Epidermal melanocyte (primary cell): ENCODE results near the gene PAPSS2.
A peak's percentile ranks its signal among the peaks of the same experiment; 100 is the strongest.

Experiments used
- DNase-seq: peaks from one replicate; pipeline ENCODE4 v3.0.0; 2011; ENCODE audit warnings: low spot score; ENCODE audit not compliant: insufficient read length

PAPSS2 gene

DNA sequence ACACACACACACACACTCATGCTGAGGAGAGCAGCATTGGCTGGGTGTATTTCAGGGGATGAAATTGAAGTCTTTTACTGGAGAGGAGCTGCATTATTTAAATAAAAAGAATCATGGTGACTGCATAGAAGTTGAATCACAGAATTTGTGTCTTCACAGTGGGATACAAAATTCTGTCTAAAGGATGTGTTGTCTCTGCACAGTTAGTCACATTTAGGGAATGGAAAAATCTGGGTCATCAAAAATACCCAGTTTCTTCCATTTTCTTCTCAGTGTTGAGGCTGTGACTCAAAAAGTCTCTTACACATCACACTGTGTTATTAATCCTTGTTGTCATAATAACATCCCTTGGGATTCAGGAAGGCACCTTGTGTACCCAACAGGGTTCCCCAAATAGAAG, 10.9 kb downstream of the PAPSS2 start:
- DNase-seq: no peak

DNA sequence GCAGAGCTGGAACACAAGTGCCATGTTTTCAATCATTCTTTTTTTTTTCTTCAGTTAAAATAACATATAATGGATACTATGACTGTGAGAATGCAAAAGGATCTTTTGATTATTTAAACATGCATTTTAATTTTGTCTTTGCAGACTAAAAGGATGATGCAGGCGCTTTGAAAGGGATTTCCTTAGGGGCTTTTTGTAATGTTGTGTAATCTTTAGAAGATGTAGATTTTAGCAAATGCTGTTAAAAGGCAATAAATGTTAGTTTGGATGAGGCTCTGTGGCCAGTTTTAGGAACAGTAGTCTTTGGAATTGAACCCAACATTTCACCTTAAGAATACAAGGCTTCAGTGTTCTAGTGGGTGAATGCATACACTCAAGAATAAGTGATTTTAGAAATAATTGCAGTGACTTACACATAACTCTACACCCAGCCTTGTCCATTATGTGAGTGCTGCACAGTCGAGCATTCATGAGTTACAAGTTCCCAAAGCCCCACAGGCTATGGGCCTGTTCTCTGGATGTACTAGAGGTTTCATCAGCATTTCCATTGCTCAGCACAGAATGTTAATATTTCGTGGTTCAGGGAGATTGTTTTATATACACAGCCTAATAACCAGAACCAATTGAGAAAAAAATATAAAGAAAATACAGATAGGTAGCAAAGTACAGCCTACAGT, 11.6 kb downstream of the PAPSS2 start:
- DNase-seq: peak; percentile 55

GRCh38 chr10:87672551-87672950, 12.9 kb downstream of the PAPSS2 start:
- DNase-seq: no peak

GRCh38 chr10:87674943-87675342, 15.3 kb downstream of the PAPSS2 start:
- no peak for DNase-seq

GRCh38 chr10:87675396-87676376, 16.0 kb downstream of the PAPSS2 start:
- DNase-seq: no peak

GRCh38 chr10:87677595-87677994, 17.9 kb downstream of the PAPSS2 start:
- no peak for DNase-seq

DNA sequence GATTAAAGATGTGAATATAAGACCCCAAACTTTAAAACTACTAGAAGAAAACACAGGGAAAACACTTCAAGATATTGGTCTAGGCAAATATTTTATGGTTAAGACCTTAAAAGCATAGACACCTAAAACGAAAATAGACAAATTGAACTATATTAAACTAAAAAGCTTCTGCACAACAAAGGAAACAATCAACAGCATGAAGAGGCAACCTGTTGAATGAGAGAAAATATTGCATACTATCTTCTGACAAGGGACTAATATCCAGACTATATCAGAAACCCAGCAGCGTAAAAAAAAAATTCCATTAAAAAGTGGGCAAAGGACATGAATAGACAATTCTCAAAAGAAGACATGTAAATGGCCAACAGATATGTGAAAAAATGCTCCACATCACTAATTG, 18.6 kb downstream of the PAPSS2 start:
- no peak for DNase-seq

DNA sequence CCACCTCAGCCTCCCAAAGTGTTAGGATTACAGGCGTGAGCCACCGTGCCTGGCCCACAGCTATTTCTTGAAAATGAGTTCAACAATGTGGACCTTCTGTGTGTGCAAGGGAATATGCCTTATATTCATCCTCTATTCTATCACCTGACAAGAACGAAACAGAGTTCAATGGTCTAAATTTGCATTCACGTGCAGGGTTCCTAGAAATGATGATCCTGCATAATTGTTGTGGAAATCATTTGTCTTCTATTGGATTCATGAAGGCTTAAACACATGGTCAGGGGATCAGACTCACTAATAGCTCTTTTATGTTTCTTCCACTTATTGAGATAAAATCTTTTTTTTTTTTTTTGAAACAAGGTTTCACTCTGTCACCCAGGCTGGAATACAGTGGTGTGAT, 23.7 kb downstream of the PAPSS2 start:
- DNase-seq: no peak

- no peak for DNase-seq
Measured at GRCh38 chr10:87684001-87684638, 24.4 kb downstream of the PAPSS2 start.

DNA sequence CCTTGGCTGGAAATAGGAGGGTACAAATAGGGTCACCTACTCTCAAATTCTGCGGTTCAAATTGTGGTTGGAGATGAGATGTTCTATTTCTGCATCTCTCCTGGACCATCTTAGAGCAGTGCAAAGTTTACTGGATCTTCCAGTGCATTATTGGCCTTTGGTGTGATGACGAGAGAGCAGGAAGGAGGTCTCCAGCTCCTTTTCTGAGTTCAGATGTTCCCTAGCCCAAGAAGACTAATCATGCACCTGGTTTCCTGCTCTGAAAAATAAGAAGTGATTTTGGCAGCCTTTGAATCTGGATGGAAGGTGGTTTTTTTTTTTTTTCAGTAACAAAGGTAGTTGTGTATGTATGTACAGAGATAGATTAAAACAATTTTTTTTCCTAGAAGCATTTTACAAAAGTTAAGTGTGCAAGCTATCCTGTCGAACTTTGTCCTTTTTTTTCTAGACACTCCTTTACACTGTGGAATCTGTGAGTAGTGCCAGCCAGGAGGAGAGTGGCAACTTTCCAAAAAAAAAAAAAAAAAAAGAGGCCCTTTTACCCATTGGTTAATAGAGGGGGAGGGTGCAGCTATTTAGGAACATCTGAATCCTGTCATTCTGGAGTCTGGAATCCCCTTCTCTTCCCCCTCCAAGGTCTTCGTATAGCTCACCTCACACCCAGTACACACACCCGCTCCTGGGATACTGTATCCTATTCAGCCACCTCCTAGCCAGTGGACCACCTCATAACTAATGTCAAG, 26.3 kb downstream of the PAPSS2 start:
- DNase-seq: no peak

DNA sequence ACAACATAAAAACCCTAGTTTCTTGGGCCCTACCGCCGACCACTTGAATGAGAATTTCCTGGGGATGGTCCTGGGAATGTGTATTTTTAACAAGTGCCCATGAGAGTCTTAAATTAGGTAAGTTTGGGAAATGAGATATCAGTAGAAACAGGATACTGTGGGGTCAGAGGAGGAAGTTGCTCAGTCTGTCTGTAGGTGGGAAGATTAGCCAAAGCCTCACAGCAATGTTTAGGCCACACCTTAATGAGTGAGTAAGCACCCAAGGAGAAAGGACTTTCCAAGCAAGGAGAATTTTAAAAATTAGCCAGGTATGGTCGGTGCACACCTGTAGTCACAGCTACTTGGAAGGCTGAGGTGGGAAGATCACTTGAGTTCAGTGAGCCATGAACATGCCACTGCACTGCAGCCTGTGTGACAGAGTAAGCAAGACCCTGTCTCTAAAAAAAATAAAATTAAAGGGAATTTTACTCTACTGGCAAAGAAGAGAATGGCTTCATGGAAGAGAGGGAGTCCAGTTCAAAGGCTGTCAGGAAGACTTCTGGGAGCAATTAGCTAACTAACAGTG, 31.9 kb downstream of the PAPSS2 start:
- DNase-seq: no peak

DNA sequence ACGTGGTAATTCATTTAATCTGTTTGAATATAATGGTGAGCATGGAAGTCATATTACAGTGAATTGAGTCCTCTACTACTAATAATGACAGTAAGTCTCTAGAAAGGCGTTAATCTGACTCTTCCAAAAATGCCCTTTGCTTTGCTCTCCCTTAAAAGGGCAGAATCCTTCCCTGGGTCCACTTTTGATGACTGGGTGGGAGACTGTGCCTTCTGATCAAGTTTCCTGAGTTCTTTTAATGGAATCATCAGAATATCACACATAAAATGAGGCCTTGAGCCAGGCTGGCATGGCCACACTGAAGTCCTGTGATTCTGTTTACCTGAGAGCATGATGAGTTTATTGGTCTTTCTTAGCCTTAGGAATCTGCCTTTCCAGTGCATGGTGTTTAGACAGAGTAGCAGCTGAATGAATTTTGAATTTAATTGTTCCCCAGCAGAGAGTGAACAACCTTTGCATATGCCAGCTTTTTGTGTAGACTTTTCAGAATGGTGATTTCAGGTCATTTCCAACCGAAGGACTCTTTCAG, 33.3 kb downstream of the PAPSS2 start:
- no peak for DNase-seq

- DNase-seq: no peak
Measured at GRCh38 chr10:87694011-87694794, 34.5 kb downstream of the PAPSS2 start.

DNA sequence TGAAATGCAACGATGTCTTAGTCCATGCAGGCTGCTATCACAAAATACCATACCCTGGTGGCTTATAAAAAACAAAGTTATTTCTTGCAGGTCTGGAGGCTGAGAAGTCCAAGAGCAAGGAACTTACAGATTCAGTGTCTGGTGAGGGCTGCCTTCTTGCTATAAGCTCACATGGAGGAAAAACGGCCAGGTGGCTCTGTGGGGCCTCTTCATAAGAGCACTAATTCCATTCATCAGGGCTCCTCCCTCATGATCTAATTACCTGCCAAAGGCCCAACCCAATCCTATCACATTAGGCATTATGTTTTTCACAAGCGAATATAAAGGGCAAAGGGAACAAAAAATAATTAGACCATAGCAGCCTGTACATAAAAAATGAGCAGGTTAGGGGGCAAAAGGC, 35.4 kb downstream of the PAPSS2 start:
- DNase-seq: no peak

DNA sequence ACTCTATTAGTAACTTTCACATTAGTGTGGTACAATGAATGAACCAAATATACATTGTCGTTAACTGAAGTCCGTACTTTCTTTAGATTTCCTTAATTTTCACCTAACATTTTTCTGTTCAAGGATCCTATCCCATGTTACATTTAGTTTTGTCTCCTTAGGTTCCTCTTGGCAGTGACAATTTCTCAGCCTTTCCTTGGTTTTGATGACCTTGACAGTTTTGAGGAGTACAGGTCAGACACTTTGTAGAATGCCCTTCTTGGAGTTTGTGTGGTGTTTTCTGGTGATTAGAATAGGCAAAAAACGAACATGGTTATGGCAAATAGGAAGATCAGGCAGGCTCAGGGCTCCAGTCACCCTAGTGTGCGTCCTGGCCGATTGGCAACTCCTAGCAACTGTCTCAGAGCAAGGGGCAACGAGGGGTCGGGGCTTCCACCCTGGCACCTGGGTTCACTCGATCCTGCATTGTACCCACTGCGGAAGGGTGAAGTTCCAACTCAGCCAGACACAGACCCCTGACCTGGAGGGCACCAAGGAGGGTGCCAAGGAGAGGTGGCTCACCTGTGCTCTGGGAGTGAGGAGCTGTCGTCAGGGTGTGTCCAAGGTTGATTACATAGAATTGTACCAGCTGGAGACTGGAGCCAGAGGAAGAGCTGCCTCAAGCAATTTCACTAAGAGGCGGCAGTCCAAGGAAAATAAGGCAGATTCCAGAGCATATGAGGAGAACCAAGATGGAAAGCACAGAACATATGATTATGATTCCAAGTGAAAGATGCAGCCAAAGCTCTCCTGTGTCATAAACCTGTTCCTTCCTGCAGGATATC, 37.5 kb downstream of the PAPSS2 start:
- DNase-seq: no peak

DNA sequence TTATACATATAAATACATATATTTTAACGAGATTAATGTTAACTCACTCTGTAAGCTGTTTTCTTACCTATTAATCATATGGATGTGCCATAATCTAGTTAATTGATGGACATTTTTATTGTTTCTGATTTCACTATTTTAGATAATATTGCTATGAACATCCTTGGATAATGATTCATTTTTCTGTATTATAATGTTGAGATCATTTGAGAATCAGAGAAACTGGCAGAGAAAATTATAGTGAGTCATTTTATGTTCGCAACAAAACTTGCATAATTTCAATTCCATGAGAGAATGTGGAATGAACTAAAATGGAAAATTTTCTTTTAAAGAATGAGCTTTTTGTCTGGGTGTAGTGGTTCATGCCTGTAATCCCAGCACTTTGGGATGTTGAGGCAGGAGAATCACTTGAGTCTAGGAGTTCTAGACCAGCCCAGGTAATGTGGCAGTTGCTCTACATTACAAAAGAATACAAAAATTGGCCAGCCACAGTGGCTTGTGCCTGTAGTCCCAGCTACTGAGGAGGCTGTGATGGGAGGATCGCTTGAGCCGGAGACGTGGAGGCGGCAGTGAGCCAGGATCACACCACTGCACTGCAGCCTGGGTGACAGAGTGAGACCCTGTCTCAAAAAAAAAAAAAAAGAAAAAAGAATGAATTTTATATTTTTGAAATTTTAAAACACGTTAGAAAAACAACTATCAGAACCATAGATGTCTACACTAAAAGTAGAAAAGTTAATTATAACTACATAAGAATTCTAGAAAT, 40.5 kb downstream of the PAPSS2 start:
- no peak for DNase-seq

DNA sequence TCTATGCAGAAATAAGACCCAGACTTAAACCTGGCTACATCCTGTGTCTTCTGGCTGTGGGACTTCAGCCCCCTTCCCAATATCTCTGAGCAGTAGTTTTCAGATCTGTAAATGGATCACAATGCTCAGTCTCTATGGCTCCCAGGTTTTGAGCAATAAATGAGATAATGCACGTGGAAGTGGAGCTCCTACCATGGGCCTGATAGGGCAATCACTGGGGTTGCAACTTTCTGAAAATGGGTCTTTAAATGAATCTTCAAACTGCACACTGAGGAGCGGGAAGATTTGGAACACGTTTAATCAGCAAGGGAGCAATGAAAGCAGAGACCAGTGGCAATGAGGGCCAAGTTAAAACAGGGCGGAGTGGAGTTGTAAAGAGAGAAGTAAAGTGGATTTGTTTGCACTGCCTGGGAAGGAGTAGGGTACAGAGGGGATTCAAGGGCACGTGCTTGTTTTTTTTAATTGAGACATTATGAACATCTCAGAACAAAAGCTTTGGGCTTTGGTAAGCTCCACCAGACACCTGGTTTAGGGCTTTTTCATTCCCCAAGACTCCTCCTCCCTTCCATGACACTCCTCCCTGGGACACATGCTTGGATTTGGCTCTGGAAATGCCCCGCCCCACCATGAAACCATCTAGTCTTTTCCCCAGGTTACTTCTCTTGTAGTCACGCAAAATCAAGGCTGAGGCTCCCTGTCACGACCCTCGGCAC, 42.7 kb downstream of the PAPSS2 start:
- DNase-seq: no peak

DNA sequence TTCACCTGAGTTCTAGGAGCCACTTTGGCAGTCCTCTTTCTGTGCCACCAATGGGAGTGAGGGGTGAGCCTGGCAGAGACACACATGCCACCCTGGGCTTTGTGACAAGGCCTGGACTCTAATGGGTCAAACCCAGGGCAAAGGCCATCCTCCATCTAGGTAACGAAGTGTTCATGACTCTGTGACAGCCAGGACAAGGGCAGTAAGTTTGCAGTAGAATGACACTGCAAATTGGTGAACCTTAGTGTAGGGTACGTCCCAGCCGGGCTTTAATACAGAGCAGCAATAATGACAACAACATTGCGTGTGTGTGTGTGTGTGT, 43.3 kb downstream of the PAPSS2 start:
- no peak for DNase-seq
